ENCODE measurements around the gene SYPL1. TPM values are rescaled to one million over a fixed set of nuclear protein-coding genes. Genes with fewer than 3 reads are reported as not detected.

Gene SYPL1
- total RNA-seq, 1 donor from 2014 or later, result 58.3 TPM

- intact Hi-C loops (cut with DNase I), result no loop called here
- DNase-seq (ENCODE audit: low spot score), result no peak
Measured at GRCh38 chr7:106100863-106101629, 11.1 kb downstream of the SYPL1 start.

DNA sequence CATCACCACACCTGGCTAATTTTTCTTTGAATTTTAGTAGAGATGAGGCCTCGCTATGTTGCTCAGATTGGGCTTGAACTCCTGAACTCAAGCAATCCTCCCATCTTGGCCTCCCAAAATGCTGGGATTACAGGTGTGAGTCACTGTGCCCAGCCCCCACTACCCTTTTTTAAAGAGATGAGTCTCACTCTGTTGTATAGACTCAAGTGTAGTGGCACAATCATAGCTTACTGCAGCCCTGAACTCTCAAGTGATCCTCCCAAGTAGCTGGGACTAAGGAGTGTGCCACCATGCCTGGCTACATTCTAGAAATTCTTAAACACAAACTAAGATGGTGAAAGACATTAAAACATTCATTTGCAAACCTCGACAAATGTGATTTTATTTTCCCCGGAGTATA is 12.6 kb downstream of the SYPL1 start:
- intact Hi-C loops (cut with DNase I), result no loop called here
- DNase-seq (ENCODE audit: low spot score), result no peak

DNA sequence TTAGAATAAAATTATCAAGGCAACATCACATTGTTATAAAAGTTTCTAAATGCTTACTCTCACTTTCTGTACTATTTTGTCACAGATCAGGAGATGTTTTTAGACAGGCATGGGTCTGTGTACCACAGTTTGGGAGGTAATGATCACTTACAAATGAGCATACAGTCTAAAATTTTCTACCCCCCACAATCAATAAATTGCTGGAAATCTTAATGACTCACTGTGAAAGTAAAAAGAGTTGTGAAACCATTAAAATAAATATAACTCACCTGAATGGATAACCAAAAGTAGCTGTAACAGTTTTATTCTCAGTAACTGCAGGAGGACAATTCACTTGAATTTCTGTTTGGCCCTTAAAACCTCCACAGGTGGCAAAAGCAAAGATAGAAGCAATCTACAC is 13.2 kb downstream of the SYPL1 start:
- no peak for DNase-seq (ENCODE audit: low spot score)
- intact Hi-C loops (cut with DNase I), result no loop called here

DNA sequence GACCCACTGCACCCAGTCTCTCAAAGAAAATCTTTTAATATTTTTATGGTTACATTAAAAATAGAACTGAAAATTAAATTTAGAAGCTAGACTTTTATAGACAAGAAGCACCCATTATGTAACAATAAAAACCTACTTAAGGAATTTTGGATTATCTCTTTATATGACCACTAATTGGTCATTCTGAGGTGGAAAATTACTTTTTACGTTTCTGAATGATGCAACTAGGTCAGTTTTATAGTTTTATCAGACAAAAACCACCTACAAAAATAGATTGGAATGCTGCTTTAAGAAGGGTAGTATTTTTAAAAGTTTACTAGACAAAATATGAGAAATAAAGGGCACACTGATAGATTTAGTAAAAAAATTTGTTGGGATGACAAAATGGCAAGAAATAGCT is 16.5 kb downstream of the SYPL1 start:
- intact Hi-C loops (cut with DNase I), result no loop called here

DNA sequence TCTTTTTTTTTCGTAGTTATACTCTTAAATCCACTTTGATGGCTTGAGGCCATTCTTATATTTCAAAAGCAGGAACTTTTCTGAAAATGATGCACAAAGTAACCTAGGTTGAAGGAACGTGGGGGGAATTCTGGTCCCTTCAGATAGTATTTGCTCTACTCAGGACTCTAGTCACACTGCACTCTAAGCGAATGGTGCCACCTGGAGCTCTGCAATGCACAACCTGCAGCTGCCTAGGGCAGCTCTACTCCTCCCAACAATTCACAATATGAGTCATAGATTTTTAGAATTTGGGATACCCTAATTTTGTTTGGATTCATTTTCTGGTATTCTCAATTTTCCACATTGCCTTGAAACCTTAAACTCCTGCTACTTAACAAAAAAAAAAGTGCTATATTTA is 17.3 kb downstream of the SYPL1 start:
- intact Hi-C loops (cut with DNase I), result no loop called here
- DNase-seq (ENCODE audit: low spot score), result no peak

More for the DNA sequence above, 16.5 kb downstream of the SYPL1 start:
- no peak for DNase-seq (ENCODE audit: low spot score)

DNA sequence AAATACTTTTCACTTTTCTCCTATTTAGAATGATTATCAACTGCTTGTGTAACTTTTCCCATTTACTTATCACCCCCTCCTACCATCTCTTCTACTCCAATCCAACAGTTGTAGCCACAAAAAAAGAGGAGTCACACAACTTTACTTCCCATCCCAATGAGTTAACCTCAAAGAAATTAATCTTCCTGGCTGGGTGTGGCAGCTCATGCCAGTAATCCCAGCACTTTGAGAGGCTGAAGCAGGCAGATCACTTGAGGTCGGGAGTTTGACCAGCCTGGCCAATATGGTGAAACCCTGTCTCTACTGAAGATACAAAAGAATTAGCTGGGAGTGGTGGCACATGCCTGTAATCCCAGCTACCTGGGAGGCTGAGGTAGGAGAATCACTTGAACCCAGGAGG is 19.9 kb downstream of the SYPL1 start:
- DNase-seq (ENCODE audit: low spot score), result no peak

DNA sequence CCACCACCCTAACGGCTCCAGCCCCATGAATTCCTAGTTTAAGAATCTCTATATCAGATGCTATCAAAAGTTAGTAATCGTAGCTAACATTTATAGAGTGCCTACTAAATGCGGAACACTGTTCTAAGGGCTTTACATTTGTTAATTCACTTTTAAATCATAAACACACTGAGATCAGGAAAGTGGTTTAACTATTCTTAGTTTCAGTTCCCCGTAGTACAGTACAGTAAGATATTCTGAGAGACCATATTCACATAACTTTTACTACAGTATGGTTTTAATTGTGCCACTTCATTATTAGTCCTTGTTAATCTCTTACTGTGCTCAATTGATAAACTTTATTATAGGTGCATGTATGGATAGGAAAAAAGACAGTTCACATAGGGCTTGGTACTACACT is 22.5 kb downstream of the SYPL1 start:
- intact Hi-C loops (cut with DNase I), result no loop called here
- no peak for DNase-seq (ENCODE audit: low spot score)

More for the DNA sequence above, 19.9 kb downstream of the SYPL1 start:
- intact Hi-C loops (cut with DNase I), result no loop called here

- intact Hi-C loops (cut with DNase I), result no loop called here
- DNase-seq (ENCODE audit: low spot score), result no peak
Measured at GRCh38 chr7:106088014-106088413, 24.1 kb downstream of the SYPL1 start.

DNA sequence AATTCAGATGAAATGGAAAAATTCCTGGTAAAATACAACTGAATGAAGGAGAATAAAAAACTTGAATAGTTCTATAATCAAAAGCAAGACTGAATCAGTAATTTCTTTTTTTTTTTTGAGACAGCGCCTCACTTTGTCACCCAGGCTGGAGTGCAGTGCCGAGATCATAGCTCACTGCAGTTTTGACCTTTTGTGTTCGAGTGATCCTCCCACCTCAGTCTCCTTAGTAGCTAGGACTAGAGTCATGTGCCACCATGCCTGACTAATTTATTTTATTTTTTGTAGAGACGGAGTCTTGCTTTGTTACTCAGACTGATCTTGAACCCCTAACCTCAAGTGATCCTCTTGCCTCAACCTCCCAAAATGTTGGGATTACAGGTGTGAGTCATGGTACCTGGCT is 26.1 kb downstream of the SYPL1 start:
- DNase-seq (ENCODE audit: low spot score), result no peak
- intact Hi-C loops (cut with DNase I), result no loop called here

DNA sequence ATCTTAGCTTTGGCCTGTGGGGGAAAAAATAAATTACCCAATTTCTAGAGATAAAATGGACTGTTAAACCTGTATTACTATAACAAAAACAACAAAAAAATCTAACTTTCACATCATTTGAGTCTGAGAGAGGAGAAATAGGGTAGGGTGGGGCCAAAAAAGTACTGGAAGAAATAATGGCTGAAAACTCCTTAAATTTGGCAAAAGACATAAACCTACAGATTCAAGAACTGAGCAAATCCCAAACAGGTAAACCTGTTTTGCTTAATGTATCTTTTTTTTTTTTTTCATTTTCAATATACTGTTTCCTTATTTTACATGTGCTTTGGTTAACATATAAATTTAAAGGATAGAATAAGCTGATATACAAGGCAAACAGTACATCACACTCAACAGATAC is 27.1 kb downstream of the SYPL1 start:
- intact Hi-C loops (cut with DNase I), result no loop called here
- DNase-seq (ENCODE audit: low spot score), result no peak

- intact Hi-C loops (cut with DNase I), result no loop called here
- no peak for DNase-seq (ENCODE audit: low spot score)
Measured at GRCh38 chr7:106083717-106084116, 28.4 kb downstream of the SYPL1 start.

- intact Hi-C loops (cut with DNase I), result no loop called here
- no peak for DNase-seq (ENCODE audit: low spot score)
Measured at GRCh38 chr7:106082087-106082854, 29.8 kb downstream of the SYPL1 start.

DNA sequence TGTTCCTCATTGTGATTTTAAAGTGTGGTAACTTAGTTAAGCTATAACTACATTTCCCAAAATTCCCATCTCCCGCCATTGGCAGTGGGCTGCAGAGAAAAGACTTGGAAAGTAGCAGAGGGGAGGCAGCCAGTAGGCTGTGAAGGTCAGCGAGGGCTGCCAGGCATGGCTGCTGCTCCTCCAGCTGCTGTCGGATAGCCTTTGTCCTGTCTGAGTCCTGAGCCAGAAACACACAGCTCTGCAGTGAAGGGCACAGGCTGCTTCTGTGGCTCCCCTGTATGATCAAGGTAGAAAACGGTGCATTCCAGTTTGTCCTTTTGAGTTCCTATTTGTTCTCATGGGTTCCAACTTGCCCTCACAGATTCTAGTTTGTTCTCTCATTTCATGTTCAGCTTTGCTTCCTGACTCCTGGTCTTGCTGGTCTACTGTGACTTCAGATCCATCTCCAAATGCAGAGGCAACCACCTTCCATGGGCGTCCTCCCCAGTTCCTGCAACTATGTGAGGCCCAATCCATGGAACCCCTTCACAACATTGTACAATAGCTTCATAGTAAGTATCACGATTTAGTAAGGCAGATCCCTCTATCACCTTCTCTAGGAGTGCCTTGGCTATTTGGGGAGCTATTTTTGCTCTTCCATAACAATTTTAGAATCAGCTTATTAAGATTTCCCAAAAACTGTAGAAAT is 31.7 kb downstream of the SYPL1 start:
- intact Hi-C loops (cut with DNase I), result no loop called here
- no peak for DNase-seq (ENCODE audit: low spot score)

GRCh38 chr7:106076537-106076936 is 35.6 kb downstream of the SYPL1 start:
- intact Hi-C loops (cut with DNase I), result no loop called here
- DNase-seq (ENCODE audit: low spot score), result no peak

DNA sequence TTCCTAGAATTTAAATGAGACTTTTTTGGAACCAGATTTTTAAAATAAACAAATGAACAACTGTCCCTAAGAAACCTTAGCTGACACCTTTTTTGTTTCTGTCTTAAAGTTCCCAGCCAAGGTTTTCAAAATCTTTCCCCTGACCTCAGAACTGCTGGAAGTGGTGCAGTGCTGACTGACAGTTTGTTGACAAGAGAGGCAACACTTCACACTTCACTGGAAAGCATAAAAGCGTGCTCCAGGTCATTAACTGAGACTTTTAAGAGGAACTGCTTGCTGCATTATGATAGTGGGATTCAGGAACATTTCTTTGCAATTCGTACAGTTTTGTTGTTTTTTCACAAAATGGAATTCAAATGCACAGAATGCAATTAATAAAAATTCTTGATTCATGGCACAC is 36.2 kb downstream of the SYPL1 start:
- intact Hi-C loops (cut with DNase I), result no loop called here

GRCh38 chr7:106074257-106074656 is 37.9 kb downstream of the SYPL1 start:
- intact Hi-C loops (cut with DNase I), result no loop called here

More for the DNA sequence above, 36.2 kb downstream of the SYPL1 start:
- no peak for DNase-seq (ENCODE audit: low spot score)

DNA sequence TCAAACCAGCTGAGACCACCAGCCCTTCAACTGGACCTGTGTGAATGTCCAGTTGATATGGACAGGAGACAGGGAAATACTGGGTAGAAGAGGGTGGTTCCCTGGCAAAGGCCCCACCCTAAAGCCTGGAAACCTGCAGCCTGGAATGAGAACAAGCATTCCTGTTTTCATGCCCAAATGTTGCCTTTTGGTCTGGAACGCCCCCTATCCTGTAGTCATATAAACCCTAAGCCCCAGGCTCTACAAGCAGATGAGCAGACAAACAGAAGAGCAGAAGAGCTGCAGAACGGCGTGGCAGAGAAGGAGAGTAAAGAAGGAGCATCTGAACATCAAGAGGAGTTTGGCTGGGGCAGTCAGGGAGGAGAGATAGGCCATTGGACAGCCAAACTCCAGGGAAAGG is 38.4 kb downstream of the SYPL1 start:
- no peak for DNase-seq (ENCODE audit: low spot score)
- intact Hi-C loops (cut with DNase I), result no loop called here

More at GRCh38 chr7:106074257-106074656, 37.9 kb downstream of the SYPL1 start:
- DNase-seq (ENCODE audit: low spot score), result no peak

DNA sequence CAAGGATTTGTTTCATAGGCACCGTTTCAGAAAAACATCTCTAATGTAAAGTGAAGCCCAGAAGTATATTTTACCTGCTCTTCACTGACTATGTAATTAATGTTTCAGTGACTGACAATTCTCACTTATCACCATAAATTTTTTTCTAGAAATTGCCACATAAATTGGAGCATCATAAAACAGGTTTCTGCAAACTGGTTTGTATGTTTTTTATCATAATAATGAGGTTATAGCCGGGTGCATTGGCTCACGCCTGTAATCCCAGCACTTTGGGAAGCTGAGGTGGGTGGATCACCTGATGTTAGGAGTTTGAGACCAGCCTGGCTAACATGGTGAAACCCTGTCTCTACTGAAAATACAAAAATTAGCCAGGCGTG is 39.4 kb downstream of the SYPL1 start:
- no peak for DNase-seq (ENCODE audit: low spot score)
- intact Hi-C loops (cut with DNase I), result no loop called here

DNA sequence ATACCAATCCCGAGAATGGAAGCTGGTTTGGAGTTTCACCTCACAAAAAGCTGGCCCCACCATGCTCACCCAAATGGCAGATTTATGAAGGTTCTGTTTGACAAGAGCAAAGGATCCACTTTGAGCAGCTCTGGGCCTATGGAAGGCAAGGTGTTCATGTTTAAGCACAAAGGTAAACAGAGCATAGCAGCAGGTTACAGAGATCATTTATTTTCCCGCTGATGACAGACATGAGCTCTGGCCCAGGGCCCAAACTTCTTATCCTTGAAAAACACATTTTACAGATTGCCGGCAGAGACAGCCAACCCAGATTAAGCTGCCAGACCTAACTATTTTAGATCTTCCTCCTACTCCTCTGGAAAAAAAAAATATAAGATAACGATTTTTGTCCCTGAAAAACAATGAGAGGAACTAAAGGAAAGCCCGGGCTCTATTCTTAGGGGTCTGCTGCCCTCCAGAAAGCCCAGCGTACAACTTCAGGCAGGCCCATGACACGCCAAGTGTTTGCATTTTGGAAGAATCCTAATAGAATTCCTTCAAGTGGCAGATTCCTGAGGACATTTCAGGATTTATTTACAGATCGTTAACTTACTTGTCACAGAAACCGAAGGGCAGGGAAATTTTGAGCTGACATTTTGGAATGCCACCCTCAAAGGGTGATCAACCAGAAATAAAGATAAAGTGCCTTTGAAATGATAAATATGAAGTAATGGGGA is 40.0 kb downstream of the SYPL1 start:
- intact Hi-C loops (cut with DNase I), result no loop called here
- no peak for DNase-seq (ENCODE audit: low spot score)
